ENCODE data around the gene TP53BP2. TPM values are rescaled to one million over a fixed set of nuclear protein-coding genes. Genes with fewer than 3 reads are reported as not detected.
"Not testable (repeated sequence)": the region's sequence is repeated elsewhere in the genome, so short reads cannot be mapped to it uniquely, and the experiment has no call there.

Gene TP53BP2
- polyA plus RNA-seq, 3 donors = 46.1 to 58.5 (median 56.1) TPM

- not testable (repeated sequence) for DNase-seq (ENCODE audit: extremely low read depth in 1 of 11, low read depth in 9 of 11, low spot score in 4 of 11)
Measured at GRCh38 chr1:223817265-223817664, 28.5 kb downstream of the TP53BP2 start.

GRCh38 chr1:223815865-223816264 lies 29.9 kb downstream of the TP53BP2 start:
- DNase-seq (ENCODE audit: extremely low read depth in 1 of 11, low read depth in 9 of 11, low spot score in 4 of 11) = no peak

GRCh38 chr1:223815020-223815853 lies 30.5 kb downstream of the TP53BP2 start:
- no peak for DNase-seq (ENCODE audit: extremely low read depth in 1 of 11, low read depth in 9 of 11, low spot score in 4 of 11)

- no peak for DNase-seq (ENCODE audit: extremely low read depth in 1 of 11, low read depth in 9 of 11, low spot score in 4 of 11)
Measured at GRCh38 chr1:223813645-223814044, 32.1 kb downstream of the TP53BP2 start.

GRCh38 chr1:223811634-223812101 lies 34.1 kb downstream of the TP53BP2 start:
- DNase-seq (ENCODE audit: extremely low read depth in 1 of 11, low read depth in 9 of 11, low spot score in 4 of 11) = peak in 8 of 11 donors; percentile 8 to 28 (median 17)

- no peak for DNase-seq (ENCODE audit: extremely low read depth in 1 of 11, low read depth in 9 of 11, low spot score in 4 of 11)
Measured at GRCh38 chr1:223810586-223810985, 35.2 kb downstream of the TP53BP2 start.

GRCh38 chr1:223809905-223810304 lies 35.8 kb downstream of the TP53BP2 start:
- DNase-seq (ENCODE audit: extremely low read depth in 1 of 11, low read depth in 9 of 11, low spot score in 4 of 11) = not testable (repeated sequence)

- DNase-seq (ENCODE audit: extremely low read depth in 1 of 11, low read depth in 9 of 11, low spot score in 4 of 11) = no peak
Measured at GRCh38 chr1:223803211-223803610, 42.5 kb downstream of the TP53BP2 start.

- no peak for DNase-seq (ENCODE audit: extremely low read depth in 1 of 11, low read depth in 9 of 11, low spot score in 4 of 11)
Measured at GRCh38 chr1:223802602-223803001, 43.1 kb downstream of the TP53BP2 start.

GRCh38 chr1:223802032-223802431 lies 43.7 kb downstream of the TP53BP2 start:
- DNase-seq (ENCODE audit: extremely low read depth in 1 of 11, low read depth in 9 of 11, low spot score in 4 of 11) = no peak

- DNase-seq (ENCODE audit: extremely low read depth in 1 of 11, low read depth in 9 of 11, low spot score in 4 of 11) = no peak
Measured at GRCh38 chr1:223796210-223796609, 49.5 kb downstream of the TP53BP2 start.

- DNase-seq (ENCODE audit: extremely low read depth in 1 of 11, low read depth in 9 of 11, low spot score in 4 of 11) = no peak
Measured at GRCh38 chr1:223794136-223794880, 51.4 kb downstream of the TP53BP2 start.

- no peak for DNase-seq (ENCODE audit: extremely low read depth in 1 of 11, low read depth in 9 of 11, low spot score in 4 of 11)
Measured at GRCh38 chr1:223793716-223794115, 52.0 kb downstream of the TP53BP2 start.

- no peak for DNase-seq (ENCODE audit: extremely low read depth in 1 of 11, low read depth in 9 of 11, low spot score in 4 of 11)
Measured at GRCh38 chr1:223792046-223792445, 53.7 kb downstream of the TP53BP2 start.

- DNase-seq (ENCODE audit: extremely low read depth in 1 of 11, low read depth in 9 of 11, low spot score in 4 of 11) = no peak
Measured at GRCh38 chr1:223788746-223789415, 56.9 kb downstream of the TP53BP2 start.

- DNase-seq (ENCODE audit: extremely low read depth in 1 of 11, low read depth in 9 of 11, low spot score in 4 of 11) = no peak
Measured at GRCh38 chr1:223785808-223786207, 59.9 kb downstream of the TP53BP2 start.

GRCh38 chr1:223784541-223784940 lies 61.2 kb downstream of the TP53BP2 start:
- DNase-seq (ENCODE audit: extremely low read depth in 1 of 11, low read depth in 9 of 11, low spot score in 4 of 11) = no peak

GRCh38 chr1:223783676-223784075 lies 62.1 kb downstream of the TP53BP2 start:
- no peak for DNase-seq (ENCODE audit: extremely low read depth in 1 of 11, low read depth in 9 of 11, low spot score in 4 of 11)

- DNase-seq (ENCODE audit: extremely low read depth in 1 of 11, low read depth in 9 of 11, low spot score in 4 of 11) = no peak
Measured at GRCh38 chr1:223780949-223781348, 64.8 kb downstream of the TP53BP2 start.

GRCh38 chr1:223780318-223780717 lies 65.4 kb downstream of the TP53BP2 start:
- DNase-seq (ENCODE audit: extremely low read depth in 1 of 11, low read depth in 9 of 11, low spot score in 4 of 11) = no peak
